HCT116 (cell line): ENCODE measurements around the gene MAGI3.

Source experiments
- CBX3 ChIP-seq: IDR thresholded peaks from 2 replicates; pipeline ENCODE4 v1.6.1; 2012; ENCODE audit warnings: low read depth
- CEBPB ChIP-seq: IDR thresholded peaks from 2 replicates; pipeline ENCODE4 v1.6.1; 2012; ENCODE audit warnings: low read depth
- EZH2 ChIP-seq: fragments of 200-600 bp; sonication (generic); IDR thresholded peaks from 2 replicates; pipeline ENCODE4 v1.6.1; 2017; ENCODE audit warnings: antibody characterized with exemption, mixed run types
- MAX ChIP-seq: IDR thresholded peaks from 2 replicates; pipeline ENCODE4 v1.6.1; 2012
- POLR2AphosphoS5 ChIP-seq: IDR thresholded peaks from 2 replicates; pipeline ENCODE4 v1.6.1; 2011; ENCODE audit warnings: mild to moderate bottlenecking, low read depth, low read length, moderate library complexity
- SIN3A ChIP-seq: IDR thresholded peaks from 2 replicates; pipeline ENCODE4 v1.6.1; 2012; ENCODE audit warnings: low read depth
- SRF ChIP-seq: IDR thresholded peaks from 2 replicates; pipeline ENCODE4 v1.6.1; 2012; ENCODE audit warnings: low read depth
- ZBTB33 ChIP-seq: IDR thresholded peaks from 2 replicates; pipeline ENCODE4 v1.6.1; 2011; ENCODE audit warnings: mild to moderate bottlenecking, low read length, moderate library complexity; ENCODE audit not compliant: insufficient replicate concordance; ENCODE audit errors: extremely low read depth
- ZFX ChIP-seq: fragments of 450-650 bp; IDR thresholded peaks from 2 replicates; pipeline ENCODE4 v1.6.1; 2017
- TF ChIP-seq, protein P1 (sequence below), 3 experiments: fragments of 200-600 bp in 1 of 3; sonication (generic) in 1 of 3; IDR thresholded peaks in 2 of 3; conservative IDR thresholded peaks in 1 of 3; 2 replicates each; pipeline ENCODE4 v1.5.1; 2012 to 2017; ENCODE audit warnings: low read depth in 2 of 3, low read length in 2 of 3, antibody characterized with exemption in 1 of 3, borderline replicate concordance in 1 of 3, control low read depth in 1 of 3, mild to moderate bottlenecking in 1 of 3, mixed read lengths in 1 of 3, mixed run types in 1 of 3, moderate library complexity in 1 of 3; ENCODE audit not compliant: insufficient read depth in 1 of 3

DNA sequence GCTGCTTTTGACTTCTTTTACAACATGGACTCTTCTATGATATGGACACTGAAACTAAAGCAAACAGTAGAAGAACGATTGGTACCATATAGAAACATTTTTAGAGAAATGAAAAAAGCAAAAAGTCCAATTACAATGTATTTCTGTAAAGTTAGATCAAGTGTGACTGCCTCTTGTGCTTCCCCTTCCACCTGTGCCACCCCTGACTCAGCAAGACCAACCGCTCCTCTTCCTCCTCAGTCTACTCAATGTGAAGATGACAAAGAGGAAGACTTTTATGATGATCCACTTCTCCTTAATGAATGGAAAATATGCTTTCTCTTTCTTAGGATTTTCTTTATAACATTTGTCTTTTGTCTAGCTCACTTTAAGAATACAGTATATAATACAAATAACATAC, 302.0 kb downstream of the MAGI3 start:
- TF ChIP-seq EZH2 = no peak
- TF ChIP-seq, protein P1, sequence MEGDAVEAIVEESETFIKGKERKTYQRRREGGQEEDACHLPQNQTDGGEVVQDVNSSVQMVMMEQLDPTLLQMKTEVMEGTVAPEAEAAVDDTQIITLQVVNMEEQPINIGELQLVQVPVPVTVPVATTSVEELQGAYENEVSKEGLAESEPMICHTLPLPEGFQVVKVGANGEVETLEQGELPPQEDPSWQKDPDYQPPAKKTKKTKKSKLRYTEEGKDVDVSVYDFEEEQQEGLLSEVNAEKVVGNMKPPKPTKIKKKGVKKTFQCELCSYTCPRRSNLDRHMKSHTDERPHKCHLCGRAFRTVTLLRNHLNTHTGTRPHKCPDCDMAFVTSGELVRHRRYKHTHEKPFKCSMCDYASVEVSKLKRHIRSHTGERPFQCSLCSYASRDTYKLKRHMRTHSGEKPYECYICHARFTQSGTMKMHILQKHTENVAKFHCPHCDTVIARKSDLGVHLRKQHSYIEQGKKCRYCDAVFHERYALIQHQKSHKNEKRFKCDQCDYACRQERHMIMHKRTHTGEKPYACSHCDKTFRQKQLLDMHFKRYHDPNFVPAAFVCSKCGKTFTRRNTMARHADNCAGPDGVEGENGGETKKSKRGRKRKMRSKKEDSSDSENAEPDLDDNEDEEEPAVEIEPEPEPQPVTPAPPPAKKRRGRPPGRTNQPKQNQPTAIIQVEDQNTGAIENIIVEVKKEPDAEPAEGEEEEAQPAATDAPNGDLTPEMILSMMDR (IDR thresholded peaks at IDR 0.05 in 2 of 3, conservative IDR thresholded peaks at IDR 0.05 in 1 of 3; ENCODE audit: borderline replicate concordance in 1 of 3, insufficient read depth in 1 of 3, low read depth in 2 of 3, low read length in 2 of 3) = no peak
- TF ChIP-seq MAX = no peak
- TF ChIP-seq ZFX = no peak
- no peak for TF ChIP-seq SIN3A
- TF ChIP-seq CEBPB = no peak
- TF ChIP-seq POLR2AphosphoS5 = no peak
- TF ChIP-seq SRF = no peak
- no peak for TF ChIP-seq ZBTB33
- TF ChIP-seq CBX3 = no peak
